ENCODE data around the gene PDIA6.
"Not testable (repeated sequence)": the region's sequence is repeated elsewhere in the genome, so short reads cannot be mapped to it uniquely, and the experiment has no call there.

Gene PDIA6

GRCh38 chr2:10832203-10832936 lies 19.8 kb upstream of the PDIA6 start:
- DNase-seq: peak; percentile 82

- no peak for DNase-seq
These were observed 18.9 kb upstream of the PDIA6 start for GRCh38 chr2:10831400-10831985.

- DNase-seq: no peak
These were observed 18.2 kb upstream of the PDIA6 start for GRCh38 chr2:10830641-10831399.

GRCh38 chr2:10830203-10830602 lies 17.6 kb upstream of the PDIA6 start:
- DNase-seq: no peak

DNA sequence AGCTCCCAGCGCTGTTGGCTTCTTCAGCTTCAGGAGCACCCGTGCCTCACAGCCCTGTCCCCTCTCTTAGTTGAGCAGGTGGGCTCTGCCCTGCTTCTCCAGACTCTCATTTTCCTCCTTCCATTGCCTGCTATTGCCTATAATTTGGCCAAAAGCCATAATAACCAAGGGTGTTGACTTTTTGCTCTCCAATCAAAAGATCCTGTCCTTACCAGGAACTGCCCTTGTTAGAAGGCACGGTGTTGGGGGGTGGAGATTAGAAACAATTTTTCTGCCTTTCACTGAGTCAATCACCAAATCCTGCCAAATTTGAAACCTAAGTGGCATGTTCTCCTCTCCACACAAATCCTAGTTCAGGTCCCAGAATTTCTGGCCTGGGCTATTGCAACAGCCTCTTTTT lies 16.7 kb upstream of the PDIA6 start:
- no peak for DNase-seq

DNA sequence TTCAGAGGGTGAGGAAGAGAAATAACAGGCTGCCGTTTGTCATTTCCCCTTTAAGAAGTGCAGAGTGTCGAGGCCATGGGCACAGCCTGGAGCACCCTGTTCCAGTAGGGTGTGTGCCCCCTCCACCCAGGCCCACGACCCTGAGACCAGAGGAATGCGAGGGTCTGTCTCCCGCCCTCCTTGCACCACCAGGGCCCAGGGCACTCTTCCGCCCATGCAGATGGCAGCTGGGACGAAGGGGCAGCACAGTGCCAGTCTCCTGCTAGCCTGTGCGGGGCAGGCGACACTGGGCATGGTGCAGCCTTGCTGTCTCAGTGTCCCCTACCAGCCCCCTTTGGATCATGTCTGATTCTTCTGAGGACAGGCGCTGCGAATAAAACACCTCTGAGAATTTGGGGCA lies 15.8 kb upstream of the PDIA6 start:
- DNase-seq: no peak

DNA sequence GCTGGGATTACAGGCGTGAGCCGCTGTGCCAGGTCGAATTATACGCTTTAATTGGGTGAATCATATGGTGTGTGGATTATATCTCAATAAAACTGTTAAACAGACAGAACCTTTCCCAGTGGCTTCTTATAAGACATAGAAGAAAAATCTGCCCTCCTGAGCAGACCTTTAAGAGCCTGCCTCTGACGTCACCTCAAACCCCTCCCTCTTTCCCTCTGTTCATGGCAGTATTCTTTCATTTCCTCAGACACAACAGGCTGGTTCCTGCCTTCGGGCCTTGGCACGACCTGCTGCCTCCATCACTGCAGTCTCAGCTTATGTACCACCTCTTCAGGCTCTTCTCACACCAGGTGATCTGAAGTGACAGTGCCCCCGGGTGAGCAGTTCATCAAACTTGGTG lies 14.0 kb upstream of the PDIA6 start:
- no peak for DNase-seq

DNA sequence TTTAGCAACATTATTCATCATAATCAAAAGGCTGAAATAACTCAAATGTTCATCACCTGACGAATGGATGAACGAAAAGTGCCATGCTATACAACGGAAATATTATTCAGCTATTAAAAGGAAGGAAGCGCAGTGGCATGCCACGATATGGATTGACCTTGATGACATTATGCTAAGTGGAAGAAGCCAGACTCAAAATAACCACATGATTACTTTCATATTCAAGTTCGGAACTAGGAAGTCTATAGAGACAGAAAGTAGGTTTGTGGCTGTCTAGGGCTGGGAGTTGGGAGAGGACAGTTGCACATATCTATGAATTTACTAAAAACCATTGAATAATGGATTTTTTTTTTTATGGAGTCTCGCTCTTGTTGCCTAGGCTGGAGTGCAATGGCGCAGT lies 13.4 kb upstream of the PDIA6 start:
- no peak for DNase-seq

DNA sequence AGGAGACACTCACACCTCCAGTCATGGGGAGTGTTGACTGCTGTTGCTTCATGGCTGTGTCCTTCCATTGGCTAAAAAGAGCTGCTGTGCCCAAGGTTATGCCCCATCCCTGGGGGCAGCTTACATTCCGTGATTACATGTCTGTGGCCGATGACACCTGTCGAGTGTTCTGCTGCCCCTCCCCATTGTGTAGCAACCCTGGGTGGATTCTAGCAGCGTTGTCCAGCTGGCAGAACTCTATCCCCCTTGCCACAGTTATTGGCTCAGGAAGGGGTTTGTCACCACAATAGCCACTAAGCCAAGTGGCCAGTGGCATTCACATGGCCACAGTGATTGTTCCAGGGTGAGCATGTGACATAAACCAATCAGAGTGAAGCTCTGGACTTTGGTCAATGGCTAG lies 11.6 kb upstream of the PDIA6 start:
- DNase-seq: no peak

- no peak for DNase-seq
These were observed 8.6 kb upstream of the PDIA6 start for GRCh38 chr2:10820978-10821695.

GRCh38 chr2:10820562-10820961 lies 8.0 kb upstream of the PDIA6 start:
- DNase-seq: no peak

DNA sequence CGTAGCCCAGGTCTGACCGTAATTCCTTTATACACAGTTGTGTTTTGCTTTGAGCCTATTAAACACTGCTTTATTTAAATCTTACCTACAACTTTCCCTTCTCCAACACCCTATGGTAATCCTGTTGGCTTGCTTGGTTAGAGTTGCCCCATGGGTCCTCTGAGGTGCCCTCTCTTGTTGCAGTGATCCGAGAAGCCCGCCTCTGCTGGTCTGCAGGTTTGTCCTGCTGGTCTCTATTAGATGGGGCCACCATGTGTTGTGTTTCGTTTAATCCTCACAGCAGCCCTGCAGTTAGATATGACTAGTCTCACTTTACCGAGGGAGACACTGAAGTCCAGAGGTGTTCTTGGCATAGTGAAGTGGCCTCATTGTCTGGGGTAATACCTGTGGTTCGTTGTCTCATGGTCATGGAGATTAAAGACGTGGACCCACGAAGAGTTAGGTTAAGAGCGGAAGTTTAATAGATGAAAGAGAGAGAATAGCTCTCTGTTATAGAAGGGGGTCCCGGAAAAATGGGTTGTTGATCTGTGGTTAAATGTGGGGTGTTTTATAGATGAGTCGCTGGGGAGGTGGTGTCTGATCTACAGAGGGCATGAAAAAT lies 7.2 kb upstream of the PDIA6 start:
- DNase-seq: no peak

DNA sequence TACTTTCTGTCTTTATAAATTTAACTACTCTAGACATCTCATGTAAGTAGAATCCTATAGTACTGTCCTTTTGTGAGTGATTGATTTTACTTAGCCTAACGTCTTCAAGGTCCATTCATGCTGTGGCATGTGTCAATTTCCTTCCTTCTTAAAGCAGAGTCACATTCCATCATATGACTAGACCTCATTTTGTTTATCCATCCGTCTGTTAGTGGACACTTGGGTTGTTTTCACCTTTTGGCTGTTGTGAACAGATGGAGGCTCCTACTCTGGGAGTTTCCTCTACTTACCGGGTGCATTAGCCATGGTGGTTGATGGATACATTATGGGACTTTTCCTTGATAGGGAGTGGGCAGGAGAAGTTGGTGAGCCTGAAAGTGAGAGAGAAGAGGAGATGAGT lies 6.4 kb upstream of the PDIA6 start:
- no peak for DNase-seq

- not testable (repeated sequence) for DNase-seq
These were observed 5.7 kb upstream of the PDIA6 start for GRCh38 chr2:10818305-10818704.

DNA sequence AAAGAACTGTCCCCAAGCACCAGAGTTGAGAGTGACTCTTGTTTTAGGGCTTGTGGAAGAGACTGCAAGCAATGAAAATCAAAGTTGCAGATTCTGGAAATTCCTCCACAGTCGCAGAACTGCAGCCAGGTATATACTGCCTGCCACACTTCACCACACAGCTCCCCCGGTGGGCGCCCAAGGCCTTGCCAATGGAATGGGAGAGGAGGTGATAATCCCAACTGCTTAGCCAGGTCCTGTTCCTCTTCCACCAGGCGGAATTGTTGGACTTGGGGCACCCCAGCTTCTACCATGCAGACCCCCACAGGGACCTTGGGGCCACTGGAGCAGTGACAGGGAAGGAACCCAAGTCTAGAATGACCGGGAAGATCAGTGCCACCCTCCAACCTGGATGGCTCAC lies 4.8 kb upstream of the PDIA6 start:
- no peak for DNase-seq

- no peak for DNase-seq
These were observed 2.2 kb upstream of the PDIA6 start for GRCh38 chr2:10814571-10815331.

- no peak for DNase-seq
These were observed 1.6 kb upstream of the PDIA6 start for GRCh38 chr2:10814142-10814541.

DNA sequence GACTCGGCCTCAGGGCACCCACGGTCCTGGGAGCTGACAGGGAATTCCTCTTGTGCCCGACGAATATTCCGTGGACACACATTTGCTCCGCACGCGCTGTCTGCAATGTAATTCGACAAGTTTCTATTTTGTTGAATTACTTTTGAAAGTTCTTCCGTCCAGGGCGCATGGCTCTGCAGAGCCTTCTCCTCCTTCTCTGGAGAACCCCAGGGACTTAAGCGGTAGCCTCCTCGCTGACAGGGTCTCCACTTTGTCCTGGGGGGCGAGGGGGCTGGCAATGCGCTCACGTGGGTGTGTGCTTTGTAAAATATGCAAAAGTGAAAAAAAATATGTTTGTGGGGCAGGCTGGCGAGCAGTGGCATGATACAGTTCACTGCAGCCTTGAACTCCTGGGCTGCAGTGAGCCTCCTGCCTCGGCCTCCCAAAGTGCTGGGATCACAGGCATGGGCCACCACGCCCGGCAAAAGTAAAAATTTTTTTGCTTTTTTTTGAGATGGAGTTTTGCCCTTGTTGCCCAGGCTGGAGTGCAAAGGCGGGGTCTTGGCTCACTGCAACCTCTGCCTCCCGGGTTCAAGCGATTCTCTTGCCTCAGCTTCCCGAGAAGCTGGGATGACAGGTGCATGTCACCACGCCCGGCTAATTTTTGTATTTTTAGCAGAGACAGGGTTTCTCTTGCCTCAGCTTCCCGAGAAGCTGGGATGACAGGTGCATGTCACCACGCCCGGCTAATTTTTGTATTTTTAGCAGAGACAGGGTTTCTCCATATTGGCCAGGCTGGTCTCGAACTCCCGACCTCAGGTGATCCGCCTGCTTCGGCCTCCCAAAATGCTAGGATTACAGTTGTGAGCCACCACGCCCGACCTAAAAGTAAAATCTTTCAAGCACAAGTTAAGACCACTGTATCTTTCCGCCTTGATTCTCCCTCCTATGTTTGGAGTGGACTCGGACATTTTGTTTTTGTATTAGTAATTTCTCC lies 866 bp upstream of the PDIA6 start:
- DNase-seq: not testable (repeated sequence)

GRCh38 chr2:10811517-10811916 lies 1.1 kb downstream of the PDIA6 start:
- DNase-seq: no peak

DNA sequence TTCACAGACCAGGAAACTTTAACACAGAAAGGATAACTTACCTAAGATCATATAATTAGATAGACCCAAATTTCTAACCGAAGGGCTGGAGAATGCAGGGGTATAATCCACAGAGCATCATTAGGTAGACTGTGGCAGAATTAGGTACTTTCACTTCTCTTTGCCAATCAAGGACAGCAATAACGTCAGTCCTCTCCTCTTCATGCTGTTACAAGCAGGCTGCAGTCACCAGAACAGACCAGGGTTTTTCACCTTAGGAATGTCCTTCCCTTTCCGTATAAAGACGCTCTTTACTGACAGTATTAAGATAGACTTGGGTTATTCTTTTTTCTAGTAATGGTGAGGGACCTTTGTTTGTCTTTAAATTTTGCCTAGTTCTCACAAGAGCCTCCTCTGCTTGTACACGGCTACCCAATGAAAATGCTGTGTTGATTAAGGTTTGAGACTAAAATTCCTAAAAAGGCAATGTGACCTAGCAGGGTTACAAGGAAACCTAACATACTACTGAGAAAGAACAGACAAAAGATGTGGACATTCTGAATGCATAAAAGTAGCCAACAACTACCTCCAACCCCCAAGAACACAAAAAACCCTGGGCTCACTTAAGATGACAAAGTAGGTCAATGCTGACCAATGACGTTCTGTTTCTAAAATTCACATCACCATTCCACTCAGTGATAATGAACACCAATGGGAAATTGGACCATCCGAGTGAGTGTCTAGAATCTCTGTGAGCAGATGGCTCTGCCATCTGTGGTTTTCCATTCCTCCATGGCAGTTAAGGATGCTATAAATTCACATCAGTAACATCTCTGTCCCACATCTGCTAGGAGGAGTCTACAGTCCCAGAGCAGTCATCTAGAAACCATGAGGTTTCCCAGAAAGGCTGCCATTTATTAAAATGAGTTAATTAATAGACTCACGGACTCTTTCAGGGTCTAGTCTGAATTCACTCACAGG lies 2.1 kb downstream of the PDIA6 start:
- no peak for DNase-seq

Measured in T-helper 9 cell (primary cell).